Stimulated activated CD8-positive, alpha-beta memory T cell treated with anti-CD3 and anti-CD28 coated beads, Interleukin-7, amount 100 ng/mL, for 24 hours (primary cell): ENCODE measurements around the gene KMT2C.
"Not testable (repeated sequence)": the region's sequence is repeated elsewhere in the genome, so short reads cannot be mapped to it uniquely, and the experiment has no call there.

Experiments used
- DNase-seq: peaks from one replicate; pipeline ENCODE4 v3.0.0-alpha.2; 2020; ENCODE audit warnings: low read depth

KMT2C gene

DNA sequence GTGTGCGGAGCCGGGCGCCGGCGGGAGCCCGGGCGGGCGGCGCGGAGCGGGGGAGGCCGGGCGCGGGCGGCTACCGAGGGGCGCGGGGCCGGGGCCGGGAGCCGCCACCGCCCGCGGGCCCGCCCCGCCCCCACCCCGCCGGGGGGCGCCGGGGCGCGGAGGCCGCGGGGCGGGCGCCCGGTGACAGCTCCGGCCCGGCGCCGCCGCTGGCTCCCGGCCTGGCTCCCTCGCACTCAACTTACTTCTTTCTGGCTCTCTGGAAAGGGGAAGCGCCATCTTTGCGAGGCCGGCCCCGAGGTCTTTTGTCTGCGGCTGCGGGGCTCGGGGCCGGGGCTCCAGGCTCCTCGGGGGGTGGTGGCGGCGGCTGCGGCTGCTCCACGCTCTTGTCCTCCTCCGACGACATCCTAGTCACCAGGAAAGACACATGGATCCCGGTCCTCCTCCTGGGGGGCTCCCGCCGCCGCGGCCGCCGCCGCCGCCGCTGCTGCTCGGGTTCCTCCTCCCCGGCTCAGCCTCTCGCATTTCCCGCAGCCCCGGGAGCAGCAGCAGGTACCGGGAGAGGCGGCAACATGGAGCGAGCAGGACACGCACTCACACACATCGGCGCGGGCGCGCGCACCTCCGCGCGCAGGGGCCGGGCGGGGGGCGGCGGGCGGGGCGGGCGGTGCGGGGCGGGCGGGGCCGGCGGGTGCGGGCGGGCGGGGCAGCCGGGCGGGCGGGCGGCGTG, at the start of gene KMT2C:
Gene KMT2C, minus strand, starts transcription at position 620 of the 727 bp plus-strand sequence. Its CDS starts 217 bp downstream, at position 403.
- no peak for DNase-seq

DNA sequence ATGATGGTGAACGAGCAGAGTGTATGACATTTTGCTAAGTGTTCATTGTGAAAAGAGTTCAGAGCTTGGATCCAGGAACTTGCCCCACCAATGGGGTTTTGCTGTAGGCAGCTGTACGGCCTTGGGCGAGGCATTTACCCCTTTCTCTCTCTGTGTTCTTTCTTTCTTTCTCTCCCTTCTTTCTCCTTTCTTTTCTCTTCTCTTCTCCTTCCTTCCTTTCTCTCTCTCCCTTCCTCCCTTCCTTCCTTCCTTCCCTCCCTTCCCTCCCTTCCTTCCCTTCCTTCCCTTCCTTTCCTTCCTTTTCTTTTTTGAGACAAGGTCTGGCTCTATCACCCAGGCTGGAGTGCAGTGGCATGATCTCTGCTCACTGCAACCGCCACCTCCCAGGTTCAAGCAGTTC, 45.3 kb upstream of the KMT2C start:
- DNase-seq, result no peak

DNA sequence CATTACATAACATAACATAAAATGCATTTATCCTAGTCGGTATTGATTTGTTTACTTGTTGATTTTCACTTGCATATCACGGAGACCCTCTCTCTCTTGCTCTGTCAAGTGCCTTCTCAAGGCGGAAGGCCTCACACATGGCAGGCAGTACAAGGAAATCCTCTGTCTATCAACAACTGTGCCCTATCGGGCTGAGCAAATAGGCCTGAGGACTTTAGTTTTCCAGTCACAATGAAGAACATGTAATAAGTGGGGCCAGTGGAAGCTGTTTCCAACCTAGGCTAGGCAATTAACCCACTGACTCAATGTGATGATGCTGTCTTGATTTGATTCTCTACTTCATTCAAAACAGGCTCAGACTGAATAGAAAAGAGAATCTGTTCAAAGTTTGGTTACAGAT, 44.9 kb upstream of the KMT2C start:
- DNase-seq, result no peak

DNA sequence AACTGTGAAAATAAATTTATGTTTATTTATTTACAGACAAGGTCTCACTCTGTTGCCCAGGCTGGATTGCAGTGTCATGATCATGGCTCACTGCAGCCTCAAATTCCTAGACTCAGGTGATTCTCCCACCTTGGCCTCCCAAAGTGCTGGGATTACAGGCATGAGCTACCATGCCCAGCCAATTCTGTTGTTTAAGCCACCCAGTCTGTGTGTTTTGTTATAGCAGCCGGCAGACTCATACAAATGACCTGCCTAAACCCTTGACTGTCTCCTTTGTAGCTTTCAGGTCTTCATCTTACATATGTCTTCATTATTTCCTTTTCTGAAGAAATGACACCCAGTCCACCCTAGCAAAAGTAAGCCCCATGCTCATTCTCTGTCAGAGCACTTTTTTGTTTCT, 43.8 kb upstream of the KMT2C start:
- DNase-seq, result no peak

DNA sequence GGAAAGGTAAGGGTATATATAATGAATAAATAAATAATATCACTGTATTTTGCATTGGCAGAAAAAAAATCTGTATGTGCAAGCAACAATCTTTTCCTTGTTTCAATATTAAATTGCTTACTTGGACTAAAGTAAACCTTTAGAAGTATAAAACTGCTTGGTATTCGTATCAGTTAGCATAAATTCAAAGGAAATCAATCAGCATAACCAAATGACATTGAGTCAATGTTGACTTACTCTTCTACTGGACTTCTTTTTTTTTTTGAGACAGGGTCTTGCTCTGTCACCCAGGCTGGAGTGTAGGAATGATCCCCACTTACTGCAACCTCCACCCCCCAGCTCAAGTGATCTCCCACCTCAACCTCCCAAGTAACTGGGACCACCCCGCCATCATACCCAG, 42.3 kb upstream of the KMT2C start:
- DNase-seq, result no peak

DNA sequence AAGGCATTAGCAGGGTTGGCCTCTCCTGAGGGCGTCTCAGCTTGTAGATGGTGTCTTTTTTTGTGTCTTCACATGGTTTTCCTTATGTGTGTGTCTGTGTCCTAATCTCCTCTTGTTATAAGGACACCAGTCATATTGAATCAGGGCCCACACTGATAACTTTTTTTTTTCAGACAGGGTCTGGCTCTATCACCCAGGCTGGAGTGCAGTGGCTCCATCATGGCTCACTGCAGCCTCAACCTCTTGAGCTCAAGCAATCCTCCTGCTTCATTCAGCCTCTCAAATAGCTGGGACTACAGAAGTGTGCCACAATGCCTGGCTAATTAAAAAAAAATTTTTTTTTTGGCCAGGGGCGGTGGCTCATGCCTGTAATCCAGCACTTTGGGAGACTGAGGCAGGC, 41.3 kb upstream of the KMT2C start:
- no peak for DNase-seq

DNA sequence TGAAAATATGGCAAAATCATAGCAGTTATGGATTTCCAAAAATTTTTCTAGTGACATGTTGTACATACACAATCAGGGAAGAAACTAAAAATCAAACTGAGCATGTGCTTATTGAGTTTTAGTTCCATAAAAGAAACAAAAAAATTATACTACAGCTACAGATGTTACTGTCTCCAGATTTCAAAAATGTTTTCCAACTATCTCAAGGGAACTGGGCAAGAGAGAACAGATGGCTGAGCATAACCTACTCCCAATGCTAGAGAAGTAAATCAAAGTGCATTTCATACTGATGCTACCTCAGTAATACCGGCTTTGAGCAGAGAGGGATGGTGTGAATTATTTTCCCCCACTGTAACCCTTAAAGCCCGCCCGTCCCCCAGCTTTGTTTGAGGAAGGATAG, 40.7 kb upstream of the KMT2C start:
- DNase-seq, result no peak

DNA sequence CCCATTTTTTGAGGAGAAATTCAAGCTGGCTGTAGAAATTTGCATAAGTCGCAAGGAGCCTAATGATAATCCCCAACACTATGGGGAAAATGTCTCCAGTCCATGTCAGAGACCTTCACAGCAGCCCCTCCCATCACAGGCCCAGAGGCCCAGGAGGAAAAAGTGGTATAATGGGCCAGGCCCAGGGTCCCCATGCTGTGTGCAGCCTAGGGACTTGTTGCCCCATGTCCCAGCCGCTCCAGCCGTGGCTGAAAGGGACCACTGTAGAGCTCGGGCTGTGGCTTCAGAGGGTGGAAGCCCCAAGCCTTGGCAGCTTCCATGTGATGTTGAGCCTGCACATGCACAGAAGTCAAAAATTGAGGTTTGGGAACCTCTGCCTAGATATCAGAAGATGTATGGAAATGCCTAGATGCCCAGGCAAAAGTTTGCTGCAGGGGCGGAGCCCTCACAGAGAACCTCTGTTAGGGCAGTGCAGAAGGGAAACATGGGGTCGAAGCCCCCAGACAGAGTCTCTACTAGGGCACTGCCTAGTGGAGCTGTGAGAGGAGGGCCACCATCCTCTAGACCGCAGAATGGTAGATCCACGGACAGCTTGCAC, 35.3 kb upstream of the KMT2C start:
- not testable (repeated sequence) for DNase-seq

DNA sequence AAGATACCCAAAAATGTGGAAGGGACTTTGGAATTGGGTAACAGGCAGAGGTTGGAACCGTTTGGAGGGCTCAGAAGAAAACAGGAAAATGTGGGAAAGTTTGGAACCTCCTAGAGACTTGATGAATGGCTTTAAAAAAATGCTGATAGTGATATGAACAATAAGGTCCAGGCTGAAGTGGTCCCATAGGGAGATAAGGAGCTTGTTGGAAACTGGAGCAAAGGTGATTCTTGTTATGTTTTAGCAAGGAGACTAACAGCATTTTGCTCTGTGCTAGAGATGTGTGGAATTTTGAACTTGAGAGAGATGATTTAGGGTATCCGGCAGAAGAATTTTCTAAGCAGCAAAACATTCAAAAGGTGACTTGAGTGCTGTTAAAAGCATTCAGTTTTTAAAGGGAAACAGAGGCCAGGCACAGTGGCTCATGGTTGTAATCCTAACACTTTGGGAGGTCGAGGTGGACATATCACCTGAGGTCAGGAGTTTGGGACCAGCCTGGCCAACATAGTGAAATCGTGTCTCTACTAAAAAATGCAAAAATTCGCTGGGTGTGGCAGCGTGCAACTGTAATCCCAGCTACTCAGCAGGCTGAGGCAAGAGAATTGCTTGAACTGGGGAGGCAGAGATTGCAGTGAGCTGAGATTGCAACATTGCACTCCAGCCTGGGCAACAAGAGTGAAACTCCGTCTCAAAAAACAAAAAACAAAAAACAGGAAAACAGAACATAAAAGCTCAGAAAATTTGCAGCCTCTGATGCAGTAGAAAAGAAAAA, 34.6 kb upstream of the KMT2C start:
- DNase-seq, result not testable (repeated sequence)

DNA sequence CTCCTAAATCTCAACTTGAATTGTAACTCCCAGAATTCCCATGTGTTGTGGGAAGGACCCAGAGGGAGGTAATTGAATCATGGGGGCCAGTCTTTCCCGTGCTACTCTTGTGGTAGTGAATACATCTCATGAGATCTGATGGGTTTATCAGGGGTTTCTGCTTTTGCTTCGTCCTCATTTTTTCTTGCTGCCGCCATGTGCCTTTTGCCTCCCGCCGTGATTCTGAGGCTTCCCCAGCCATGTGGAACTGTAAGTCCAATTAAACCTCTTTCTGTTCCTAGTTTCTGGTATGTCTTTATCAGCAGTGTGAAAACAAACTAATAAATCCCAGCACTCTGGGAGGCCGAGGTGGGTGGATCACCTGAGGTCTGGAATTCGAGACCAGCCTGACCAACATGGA, 33.8 kb upstream of the KMT2C start:
- DNase-seq, result not testable (repeated sequence)

DNA sequence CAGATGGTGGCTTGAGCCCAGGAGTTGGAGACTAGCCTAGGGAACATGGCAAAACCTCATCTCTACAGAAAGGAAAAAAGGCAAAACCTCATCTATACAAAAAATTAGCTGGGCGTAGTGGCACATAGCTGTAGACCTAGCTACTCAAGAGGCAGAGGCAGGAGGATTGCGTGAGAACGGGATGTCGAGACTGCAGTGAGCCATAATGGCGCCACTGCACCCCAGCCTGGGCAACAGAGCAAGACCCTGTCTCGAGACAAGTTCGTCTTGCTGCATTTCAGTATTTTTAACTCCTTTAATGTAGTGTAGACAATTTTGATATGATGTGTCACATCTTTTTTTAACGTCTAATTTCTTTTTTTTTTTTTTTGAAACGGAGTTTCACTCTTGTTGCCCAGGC, 31.4 kb upstream of the KMT2C start:
- no peak for DNase-seq

DNA sequence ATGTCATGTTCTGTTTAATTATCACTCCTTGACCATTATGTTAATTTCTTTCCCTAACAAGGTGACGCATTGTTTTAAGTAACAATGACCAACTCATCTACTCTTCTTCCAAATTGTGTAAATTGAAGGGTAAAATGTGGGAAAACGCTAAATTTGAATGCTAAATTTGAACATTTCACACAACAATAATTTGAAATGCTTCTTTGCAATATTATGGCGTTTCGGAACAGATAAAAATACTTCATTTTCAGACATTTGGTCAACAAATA, 29.2 kb upstream of the KMT2C start:
- no peak for DNase-seq

DNA sequence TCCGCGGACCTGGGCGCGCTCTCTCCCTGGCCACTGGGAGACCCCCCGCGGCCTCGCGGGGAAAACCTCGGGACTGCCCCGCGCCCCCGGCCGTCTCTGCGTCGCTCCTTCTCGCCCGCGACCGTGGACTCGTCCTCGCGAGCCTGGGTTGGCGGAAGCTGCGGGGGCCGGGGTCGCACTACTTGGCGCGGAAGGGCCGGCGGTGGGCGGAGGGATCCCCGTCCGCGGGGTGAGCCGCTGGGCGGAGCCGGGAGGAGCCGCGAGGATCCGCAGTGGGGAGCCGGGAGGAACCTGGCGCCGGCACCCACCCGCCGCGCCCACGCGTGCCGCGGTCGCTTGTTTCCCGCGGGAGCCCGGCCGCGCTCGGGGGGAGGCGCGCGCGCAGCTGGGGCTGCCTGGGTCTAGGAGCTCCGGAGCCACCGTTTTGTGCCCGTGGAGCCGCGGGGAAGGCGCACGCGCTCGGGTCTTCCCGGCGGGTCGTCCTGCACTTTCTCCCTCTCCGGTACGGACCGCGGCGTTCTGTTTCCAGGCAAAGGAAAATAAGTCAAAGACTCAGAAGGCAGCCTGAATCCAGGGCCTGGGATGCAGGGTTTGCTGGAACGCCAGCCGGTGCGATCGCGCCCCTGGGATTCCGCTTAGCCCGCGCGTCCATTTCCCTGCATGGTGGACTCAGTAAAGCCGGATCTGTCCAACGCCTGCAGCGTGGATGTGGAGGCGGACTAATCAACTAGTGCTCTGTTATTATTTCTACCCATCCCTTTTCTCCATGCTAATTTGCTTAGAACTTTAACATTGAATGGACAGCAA, 28.7 kb upstream of the KMT2C start:
- DNase-seq, result peak; percentile 52

DNA sequence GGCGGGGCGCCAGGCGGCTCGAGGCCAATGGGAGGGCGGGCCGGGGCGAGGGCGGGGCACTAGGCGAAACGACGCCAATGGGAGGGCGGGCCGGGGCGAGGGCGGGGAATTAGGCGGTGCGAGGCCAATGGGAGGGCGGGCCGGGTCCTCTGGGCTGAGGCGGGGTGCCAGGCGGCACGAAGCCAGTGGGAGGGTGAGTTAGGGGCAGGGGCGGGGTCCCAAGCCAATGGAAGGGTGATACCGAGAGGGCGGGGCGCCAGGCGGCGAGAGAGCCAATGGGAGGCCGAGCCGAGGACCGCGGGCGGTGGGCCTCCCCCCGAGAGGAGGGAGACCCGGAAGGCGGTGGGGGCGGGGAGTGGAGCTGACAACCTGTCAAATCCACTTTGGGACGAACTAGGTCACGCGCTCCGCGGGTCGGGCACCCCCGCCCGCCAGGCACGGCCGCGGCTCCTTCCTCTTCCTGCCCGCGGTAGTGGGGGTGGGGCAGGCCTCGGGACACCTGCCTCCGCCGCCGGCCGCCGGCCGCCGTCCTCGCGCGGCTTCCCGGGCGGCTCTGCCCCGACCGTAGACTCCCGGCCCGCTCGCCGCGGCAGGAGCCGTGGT, 28.0 kb upstream of the KMT2C start:
- peak; percentile 100 for DNase-seq

DNA sequence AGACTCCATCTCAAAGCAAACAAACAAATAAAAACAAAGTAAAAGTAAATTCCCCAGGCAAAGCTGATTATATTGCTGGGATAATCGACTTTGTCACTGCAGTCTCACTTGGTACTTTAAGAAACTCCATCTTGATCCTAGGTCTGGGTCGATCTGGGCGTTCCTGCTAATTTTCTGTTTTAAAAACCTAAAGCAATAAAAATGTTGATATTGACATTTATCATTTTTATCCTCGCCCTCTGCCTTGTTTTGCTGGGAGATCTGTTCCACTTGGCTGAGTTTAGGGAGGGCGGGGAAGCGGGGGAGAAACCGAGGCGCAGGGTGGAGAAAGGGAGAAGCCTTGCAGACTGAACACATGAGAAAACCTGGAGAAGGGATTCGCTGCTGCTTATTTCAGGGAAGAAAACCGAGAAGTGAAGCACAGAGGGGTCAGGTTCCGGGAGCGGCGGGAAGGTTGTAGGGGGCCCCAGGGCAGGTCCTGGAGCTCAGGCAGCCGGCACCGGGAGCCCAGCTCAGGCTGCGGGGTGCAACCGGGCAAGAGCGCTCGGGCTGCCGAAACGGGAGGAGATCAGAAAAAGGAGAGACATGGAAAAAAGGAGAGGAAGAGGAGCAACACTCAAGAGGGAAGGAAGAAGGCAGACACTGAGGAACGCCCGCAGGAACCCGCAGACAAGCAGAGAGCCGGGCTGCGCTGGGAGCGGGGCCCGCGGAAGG, 27.3 kb upstream of the KMT2C start:
- no peak for DNase-seq

DNA sequence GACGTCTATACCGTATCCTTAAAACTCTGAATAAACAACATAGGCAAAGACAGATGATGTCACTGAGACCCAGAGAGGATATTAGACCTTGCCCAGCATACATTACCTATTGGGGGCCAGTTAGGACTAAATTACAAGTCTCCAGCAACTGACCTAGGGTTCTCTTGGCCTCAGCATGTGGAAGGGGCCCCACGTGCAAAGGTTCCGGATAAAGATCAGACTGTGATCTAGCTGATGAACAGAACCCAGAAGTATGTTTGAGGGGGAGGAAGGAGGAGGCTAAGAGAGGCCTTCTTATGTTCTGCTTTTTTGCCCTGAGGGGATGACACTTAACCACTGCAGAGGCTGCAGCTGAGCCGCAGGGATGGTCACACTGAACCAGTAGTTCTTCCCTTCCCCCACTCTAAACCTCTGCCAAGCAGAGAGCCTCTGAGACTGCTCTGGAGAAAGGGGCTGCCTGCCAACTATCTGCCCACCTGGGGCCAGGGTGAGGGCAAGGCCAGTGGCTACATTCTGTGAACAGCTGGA, 24.0 kb upstream of the KMT2C start:
- DNase-seq, result no peak

DNA sequence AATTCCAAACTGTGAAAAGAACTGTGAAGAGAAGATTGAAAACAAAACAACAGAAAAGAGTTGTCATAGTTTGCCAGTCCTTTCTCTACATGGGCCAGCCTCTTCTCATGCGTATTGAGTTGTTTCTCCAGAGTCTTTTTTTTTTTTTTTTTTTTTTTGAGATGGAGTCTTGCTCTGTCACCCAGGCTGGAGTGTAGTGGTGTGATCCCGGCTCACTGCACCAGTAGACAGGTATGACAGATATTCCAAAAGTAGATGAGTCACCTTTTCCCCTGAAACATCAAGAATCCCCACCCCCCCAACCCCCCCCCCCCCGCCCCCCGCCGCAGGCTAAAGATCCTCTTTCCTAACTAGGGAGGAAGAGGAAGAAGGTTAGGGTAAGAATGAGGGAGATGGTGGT, 15.6 kb upstream of the KMT2C start:
- no peak for DNase-seq

DNA sequence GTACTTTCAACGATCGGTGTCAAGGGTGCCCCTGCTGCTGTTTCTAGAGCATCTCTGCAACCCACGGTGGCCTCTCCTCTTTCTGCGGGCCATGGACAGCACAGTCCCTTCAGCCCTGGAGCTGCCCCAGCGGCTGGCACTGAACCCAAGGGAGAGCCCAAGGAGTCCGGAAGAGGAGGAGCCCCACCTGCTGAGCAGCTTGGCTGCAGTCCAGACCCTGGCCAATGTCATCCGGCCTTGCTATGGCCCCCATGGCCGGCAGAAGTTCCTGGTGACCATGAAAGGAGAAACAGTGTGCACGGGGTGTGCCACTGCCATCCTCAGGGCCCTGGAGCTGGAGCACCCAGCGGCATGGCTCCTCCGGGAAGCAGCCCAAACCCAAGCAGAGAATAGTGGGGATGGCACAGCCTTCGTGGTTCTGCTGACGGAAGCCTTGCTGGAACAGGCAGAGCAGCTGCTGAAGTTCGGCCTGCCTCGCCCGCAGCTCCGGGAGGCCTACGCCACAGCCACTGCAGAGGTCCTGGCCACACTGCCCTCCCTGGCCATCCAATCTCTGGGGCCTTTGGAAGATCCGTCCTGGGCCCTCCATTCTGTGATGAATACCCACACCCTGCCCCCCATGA, 9.7 kb upstream of the KMT2C start:
- not testable (repeated sequence) for DNase-seq

DNA sequence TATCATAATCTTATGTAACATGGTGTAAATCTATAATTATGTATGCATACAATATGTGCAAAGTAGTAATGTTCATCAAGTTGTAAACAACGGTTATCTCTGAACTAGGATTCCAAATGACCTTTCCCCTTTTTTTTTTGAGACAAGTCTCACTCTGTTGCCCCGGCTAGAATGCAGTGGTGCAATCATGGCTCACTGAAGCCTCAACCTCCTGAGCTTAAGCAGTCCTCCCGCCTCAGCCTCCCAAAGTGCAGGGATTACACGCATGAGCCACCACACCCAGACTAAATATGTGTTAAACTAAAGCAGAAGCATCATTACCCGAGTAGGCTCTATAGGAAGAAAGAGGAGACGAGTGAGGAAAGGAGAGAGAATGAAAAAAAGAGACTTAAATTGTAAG, 7.8 kb upstream of the KMT2C start:
- no peak for DNase-seq

DNA sequence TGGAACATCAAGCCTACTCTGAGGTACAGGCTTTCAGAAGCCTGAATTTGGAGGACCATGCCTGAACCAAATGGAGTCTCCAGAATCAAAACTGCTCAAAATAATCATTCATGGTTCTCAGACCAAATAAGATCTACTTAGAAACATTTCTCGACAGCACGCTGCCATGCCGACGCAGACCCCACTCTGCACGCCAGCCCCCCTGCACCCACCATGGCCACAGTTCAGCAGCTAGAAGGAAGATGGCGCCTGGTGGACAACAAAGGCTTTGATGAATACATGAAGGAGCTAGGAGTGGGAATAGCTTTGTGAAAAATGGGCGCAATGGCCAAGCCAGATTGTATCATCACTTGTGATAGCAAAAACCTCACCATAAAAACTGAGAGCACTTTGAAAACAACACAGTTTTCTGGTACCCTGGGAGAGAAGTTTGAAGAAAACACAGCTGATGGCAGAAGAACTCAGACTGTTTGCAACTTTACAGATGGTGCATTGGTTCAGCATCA, 6.6 kb upstream of the KMT2C start:
- DNase-seq, result no peak

DNA sequence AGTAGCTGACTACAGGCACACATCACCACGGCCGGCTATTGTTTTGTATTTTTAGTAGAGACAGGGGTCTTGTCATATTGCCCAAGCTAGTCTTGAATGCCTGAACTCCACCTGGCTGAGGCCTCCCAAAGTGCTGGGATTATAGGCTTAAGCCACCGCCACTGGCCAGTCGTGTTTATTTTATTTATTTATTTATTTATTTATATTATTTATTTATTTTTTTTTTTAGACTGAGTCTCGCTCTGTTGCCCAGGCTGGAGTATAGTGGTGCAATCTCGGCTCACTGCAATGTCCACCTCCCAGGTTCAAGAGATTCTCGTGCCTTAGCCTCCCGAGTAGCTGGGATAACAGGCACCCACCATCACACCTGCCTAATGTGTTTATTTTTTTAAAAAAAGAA, 6.0 kb upstream of the KMT2C start:
- not testable (repeated sequence) for DNase-seq
